HepG2 (cell line): Measurements from ENCODE around the gene NEK7. TPM values are rescaled to one million over a fixed set of nuclear protein-coding genes. Genes with fewer than 3 reads are reported as not detected.

Experiments used
- AKAP8 ChIP-seq: sonication (generic); formaldehyde crosslinking; IDR thresholded peaks from 2 replicates; pipeline ENCODE4 v1.5.1; 2020; ENCODE audit warnings: mild to moderate bottlenecking, missing genetic modification reagents
- ATF4 ChIP-seq, 2 experiments: fragments of 450-650 bp in 1 of 2; sonication (generic) in 1 of 2; formaldehyde crosslinking; IDR thresholded peaks; 2 replicates each; pipeline versions ENCODE4 v1.5.0 to v1.8.0; 2020 to 2022; ENCODE audit warnings: mild to moderate bottlenecking in 1 of 2, missing genetic modification reagents in 1 of 2
- DMAP1 ChIP-seq: IDR thresholded peaks from 2 replicates; pipeline ENCODE4 v1.6.1; 2016
- EEA1 ChIP-seq: sonication (generic); formaldehyde crosslinking; IDR thresholded peaks from 2 replicates; pipeline ENCODE4 v1.5.1; 2020; ENCODE audit warnings: mild to moderate bottlenecking, missing genetic modification reagents, borderline replicate concordance
- ETV6 ChIP-seq: sonication (generic); formaldehyde crosslinking; conservative IDR thresholded peaks from 2 replicates; pipeline ENCODE4 v1.4.0; 2020; ENCODE audit warnings: missing genetic modification reagents
- FOXA3 ChIP-seq: IDR thresholded peaks from 2 replicates; pipeline ENCODE4 v1.6.1; 2016; ENCODE audit warnings: missing genetic modification reagents, missing compliant biosample characterization
- FOXK1 ChIP-seq: sonication (generic); formaldehyde crosslinking; IDR thresholded peaks from 2 replicates; pipeline ENCODE4 v1.4.0; 2020; ENCODE audit warnings: low read depth, missing genetic modification reagents, borderline replicate concordance
- GATAD1 ChIP-seq: IDR thresholded peaks from 2 replicates; pipeline ENCODE4 v1.6.1; 2016; ENCODE audit warnings: missing genetic modification reagents, missing compliant biosample characterization
- HIVEP1 ChIP-seq: sonication (generic); formaldehyde crosslinking; IDR thresholded peaks from 2 replicates; pipeline ENCODE4 v1.4.0; 2020; ENCODE audit warnings: mild to moderate bottlenecking, missing genetic modification reagents
- HNF4G ChIP-seq, 2 experiments: sonication (generic) in 1 of 2; formaldehyde crosslinking in 1 of 2; IDR thresholded peaks; 2 replicates each; pipeline versions ENCODE4 v1.4.0 to v1.6.1; 2011 to 2020; ENCODE audit warnings: borderline replicate concordance in 2 of 2, low read depth in 2 of 2, mild to moderate bottlenecking in 2 of 2, low read length in 1 of 2, missing genetic modification reagents in 1 of 2, moderate library complexity in 1 of 2
- KDM4B ChIP-seq: sonication (generic); formaldehyde crosslinking; IDR thresholded peaks from 2 replicates; pipeline ENCODE4 v1.4.0; 2020; ENCODE audit warnings: missing genetic modification reagents
- KLF6 ChIP-seq: IDR thresholded peaks from 2 replicates; pipeline ENCODE4 v1.8.0; 2016; ENCODE audit warnings: missing biosample characterization, missing genetic modification reagents
- MED8 ChIP-seq: sonication (generic); formaldehyde crosslinking; IDR thresholded peaks from 2 replicates; pipeline ENCODE4 v1.8.1; 2023; ENCODE audit warnings: mild to moderate bottlenecking, missing genetic modification reagents; ENCODE audit not compliant: insufficient replicate concordance
- RERE ChIP-seq: IDR thresholded peaks from 2 replicates; pipeline ENCODE4 v1.6.1; 2016; ENCODE audit warnings: low read depth, missing genetic modification reagents, missing compliant biosample characterization
- RFXANK ChIP-seq: IDR thresholded peaks from 2 replicates; pipeline ENCODE4 v1.6.1; 2016
- SP4 ChIP-seq: sonication (generic); formaldehyde crosslinking; IDR thresholded peaks from 2 replicates; pipeline ENCODE4 v1.8.1; 2023; ENCODE audit warnings: mild to moderate bottlenecking, missing genetic modification reagents
- SRY ChIP-seq: sonication (generic); formaldehyde crosslinking; IDR thresholded peaks from 2 replicates; pipeline ENCODE4 v1.8.0; 2022; ENCODE audit warnings: mild to moderate bottlenecking, missing genetic modification reagents
- TCF7 ChIP-seq: sonication (generic); IDR thresholded peaks from 2 replicates; pipeline ENCODE4 v1.6.1; 2016; ENCODE audit warnings: antibody characterized with exemption, low read depth
- ZNF160 ChIP-seq: sonication (generic); formaldehyde crosslinking; IDR thresholded peaks from 2 replicates; pipeline ENCODE4 v1.8.0; 2022; ENCODE audit warnings: mild to moderate bottlenecking, inconsistent platforms, missing genetic modification reagents
- ZNF260 ChIP-seq: sonication (generic); formaldehyde crosslinking; IDR thresholded peaks from 2 replicates; pipeline ENCODE4 v1.4.0; 2020; ENCODE audit warnings: missing genetic modification reagents, low read depth, mild to moderate bottlenecking, borderline replicate concordance
- ZNF441 ChIP-seq: sonication (generic); formaldehyde crosslinking; IDR thresholded peaks from 2 replicates; pipeline ENCODE4 v1.7.0; 2021; ENCODE audit warnings: missing genetic modification reagents, borderline replicate concordance
- ZNF607 ChIP-seq: sonication (generic); formaldehyde crosslinking; IDR thresholded peaks from 2 replicates; pipeline ENCODE4 v1.5.1; 2020; ENCODE audit warnings: missing genetic modification reagents, mild to moderate bottlenecking, borderline replicate concordance
- ZNF672 ChIP-seq: sonication (generic); formaldehyde crosslinking; IDR thresholded peaks from 2 replicates; pipeline ENCODE4 v1.8.1; 2022; ENCODE audit warnings: missing genetic modification reagents
- ZNF746 ChIP-seq: sonication (generic); formaldehyde crosslinking; IDR thresholded peaks from 2 replicates; pipeline ENCODE4 v1.8.0; 2022; ENCODE audit warnings: mild to moderate bottlenecking, missing genetic modification reagents
- polyA plus RNA-seq, 8 experiments: library from polyadenylated mRNA; depleted of rRNA in 3 of 8; stranded (reverse) in 7 of 8; unstranded in 1 of 8; fragments of >200 nt; fragmentation: Illumina TruSeq in 4 of 8; extraction: Trizol in 4 of 8; gene quantifications; 2 replicates each; pipeline versions ENCODE4 v1.2.1 to v1.2.3, GENCODE V29; 2011 to 2016; ENCODE audit warnings: low read depth in 4 of 8, missing spikeins in 1 of 8, mixed read lengths in 1 of 8; ENCODE audit not compliant: insufficient read depth in 1 of 8
- total RNA-seq, 5 experiments: library from RNA; depleted of rRNA; stranded (reverse); fragments of >200 nt; fragmentation: Illumina TruSeq; extraction: Trizol; gene quantifications; 2 replicates each; pipeline ENCODE4 v1.2.3, GENCODE V29; 2016; ENCODE audit warnings: low read depth in 1 of 5

Gene NEK7
- total and polyA plus RNA-seq, 2 of the 13 experiments (the other 11 are each of a cell fraction or from before 2014, with no cell fraction given): 18.1 to 19.2 TPM

GRCh38 chr1:198156745-198157240 lies at the start of gene NEK7 (continued):
- TF ChIP-seq FOXA3: peak; percentile 92
- TF ChIP-seq MED8 (CRISPR knock-in tag): peak; percentile 39
- TF ChIP-seq ATF4 (CRISPR knock-in tag; IDR thresholded peaks at IDR 0.05): no peak
- TF ChIP-seq ZNF441 (CRISPR knock-in tag): peak; percentile 51; the same call in 1 of the 2 replicates
- no peak for TF ChIP-seq RFXANK (CRISPR knock-in tag)
- TF ChIP-seq FOXK1 (CRISPR knock-in tag): peak; percentile 86; the same call in 1 of the 2 replicates
- TF ChIP-seq TCF7: no peak
- peak; percentile 88 for TF ChIP-seq ETV6 (CRISPR knock-in tag)
- TF ChIP-seq GATAD1 (CRISPR knock-in tag): peak; percentile 53; the same call in 1 of the 2 replicates
- TF ChIP-seq ZNF260: no peak
- TF ChIP-seq ZNF160 (CRISPR knock-in tag): peak; percentile 28; the same call in 1 of the 2 replicates
- TF ChIP-seq EEA1 (CRISPR knock-in tag): peak; percentile 80; the same call in 1 of the 2 replicates
- TF ChIP-seq HNF4G (IDR thresholded peaks at IDR 0.05; ENCODE audit: borderline replicate concordance, low read depth, low read length): no peak
- TF ChIP-seq HNF4G (CRISPR knock-in tag; IDR thresholded peaks at IDR 0.05; ENCODE audit: borderline replicate concordance, low read depth): 0 out of 2 replicates have a peak, but pooled peaks have one; percentile 26
- TF ChIP-seq ZNF672 (CRISPR knock-in tag): no peak
- TF ChIP-seq SRY (CRISPR knock-in tag): peak; percentile 29; the same call in 1 of the 2 replicates
- no peak for TF ChIP-seq ZNF746 (CRISPR knock-in tag)
- no peak; the same call in 1 of the 2 replicates for TF ChIP-seq KDM4B (CRISPR knock-in tag)
- peak; percentile 41; the same call in 1 of the 2 replicates for TF ChIP-seq HIVEP1 (CRISPR knock-in tag)
- no peak for TF ChIP-seq AKAP8 (CRISPR knock-in tag)
- TF ChIP-seq SP4 (CRISPR knock-in tag): peak; percentile 53; the same call in 1 of the 2 replicates
- TF ChIP-seq DMAP1 (CRISPR knock-in tag): peak; percentile 66; the same call in 1 of the 2 replicates
- 0 out of 2 replicates have a peak, but pooled peaks have one; percentile 41 for TF ChIP-seq RERE
- peak; percentile 39 for TF ChIP-seq ZNF607 (CRISPR knock-in tag)
- TF ChIP-seq KLF6 (CRISPR knock-in tag): peak; percentile 49; the same call in 1 of the 2 replicates
